ENCODE results near the gene TULP1. TPM values are rescaled to one million over a fixed set of nuclear protein-coding genes. Genes with fewer than 3 reads are reported as not detected.

The TULP1 gene
- total RNA-seq = not detected in 2 replicates

GRCh38 chr6:35512740-35513139 is at the start of gene TULP1:
Gene TULP1, minus strand, starts transcription at chr6:35512896. Its CDS starts 38 bp downstream, at chr6:35512858.

DNA sequence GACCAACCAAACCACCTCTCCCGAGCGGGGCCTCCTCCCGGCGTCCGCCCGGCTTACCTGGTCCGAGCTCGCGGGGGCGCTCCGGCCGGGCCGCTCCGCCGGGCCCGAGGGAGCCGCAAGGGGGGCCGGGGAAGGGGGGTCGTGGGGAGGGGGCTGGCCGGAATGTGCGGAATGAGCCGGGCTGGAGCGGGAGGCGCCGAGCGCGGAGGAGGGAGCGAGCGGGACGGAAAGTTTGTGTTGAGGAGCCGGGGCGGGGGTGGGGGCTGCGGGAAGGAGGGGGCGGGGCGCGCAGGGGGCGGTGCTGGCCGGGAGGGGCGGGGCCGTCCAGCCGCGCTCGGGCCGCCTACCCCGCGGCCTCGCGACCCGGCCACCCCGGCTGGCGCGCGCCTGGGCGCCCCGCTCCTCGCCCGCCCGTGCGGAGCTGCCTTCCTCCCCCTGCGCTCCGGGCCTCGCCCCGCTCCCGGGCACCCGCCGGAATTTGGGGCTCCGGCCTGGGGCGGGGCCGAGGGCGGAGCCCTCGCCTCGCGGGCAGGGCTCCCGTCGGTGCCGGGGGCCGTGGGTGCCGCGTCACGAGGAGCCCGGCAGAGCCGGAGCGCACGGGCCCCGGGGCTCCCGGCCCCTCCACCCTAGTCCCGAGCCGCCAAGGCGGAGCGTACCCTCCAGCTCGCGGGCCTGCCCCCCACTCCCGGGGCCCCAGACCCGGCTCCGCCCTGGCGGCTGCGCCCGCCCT is 15.7 kb downstream of the TULP1 start, which contains the start of gene TEAD3:
TSS of gene TEAD3 (minus strand) at position 239 of the 730 bp plus-strand sequence.

DNA sequence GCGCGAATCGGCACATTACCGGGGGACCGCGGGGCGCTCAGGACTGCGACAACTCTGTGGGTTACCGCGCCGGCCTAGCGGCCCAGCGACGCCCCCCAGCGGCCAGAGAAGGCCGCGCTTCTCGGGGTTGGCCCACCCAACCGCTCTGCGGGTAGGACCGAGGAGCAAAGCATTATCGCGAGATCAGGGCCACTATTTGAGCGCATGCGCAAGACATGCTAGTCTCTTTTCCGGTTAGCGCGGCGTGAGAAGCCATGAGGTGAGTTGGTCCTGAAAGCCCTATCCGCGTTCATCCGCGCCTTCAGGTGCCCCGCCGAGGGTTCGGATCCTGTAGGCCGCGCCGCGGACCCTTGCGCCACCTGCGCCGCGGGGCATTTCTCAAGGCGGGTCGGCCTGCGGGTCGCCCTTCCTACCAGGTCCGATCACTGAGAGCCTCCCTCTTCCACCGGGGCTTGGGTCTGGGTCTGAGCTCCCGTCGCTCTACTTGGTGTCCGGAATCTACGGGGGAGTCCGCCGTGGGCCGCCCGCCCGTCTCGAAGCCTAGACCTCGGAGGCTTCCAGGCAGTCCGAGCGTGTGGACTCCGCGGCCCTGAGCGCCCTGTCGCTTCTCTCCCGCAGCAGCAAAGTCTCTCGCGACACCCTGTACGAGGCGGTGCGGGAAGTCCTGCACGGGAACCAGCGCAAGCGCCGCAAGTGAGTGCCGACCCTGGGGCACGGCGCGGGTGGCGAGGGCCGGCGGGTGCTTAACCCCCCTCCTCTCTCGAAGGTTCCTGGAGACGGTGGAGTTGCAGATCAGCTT is 44.3 kb downstream of the TULP1 start, which contains the start of gene RPL10A:
TSS of gene RPL10A (plus strand) at position 221 of the 799 bp plus-strand sequence. CDS start at position 255, 34 bp downstream.

DNA sequence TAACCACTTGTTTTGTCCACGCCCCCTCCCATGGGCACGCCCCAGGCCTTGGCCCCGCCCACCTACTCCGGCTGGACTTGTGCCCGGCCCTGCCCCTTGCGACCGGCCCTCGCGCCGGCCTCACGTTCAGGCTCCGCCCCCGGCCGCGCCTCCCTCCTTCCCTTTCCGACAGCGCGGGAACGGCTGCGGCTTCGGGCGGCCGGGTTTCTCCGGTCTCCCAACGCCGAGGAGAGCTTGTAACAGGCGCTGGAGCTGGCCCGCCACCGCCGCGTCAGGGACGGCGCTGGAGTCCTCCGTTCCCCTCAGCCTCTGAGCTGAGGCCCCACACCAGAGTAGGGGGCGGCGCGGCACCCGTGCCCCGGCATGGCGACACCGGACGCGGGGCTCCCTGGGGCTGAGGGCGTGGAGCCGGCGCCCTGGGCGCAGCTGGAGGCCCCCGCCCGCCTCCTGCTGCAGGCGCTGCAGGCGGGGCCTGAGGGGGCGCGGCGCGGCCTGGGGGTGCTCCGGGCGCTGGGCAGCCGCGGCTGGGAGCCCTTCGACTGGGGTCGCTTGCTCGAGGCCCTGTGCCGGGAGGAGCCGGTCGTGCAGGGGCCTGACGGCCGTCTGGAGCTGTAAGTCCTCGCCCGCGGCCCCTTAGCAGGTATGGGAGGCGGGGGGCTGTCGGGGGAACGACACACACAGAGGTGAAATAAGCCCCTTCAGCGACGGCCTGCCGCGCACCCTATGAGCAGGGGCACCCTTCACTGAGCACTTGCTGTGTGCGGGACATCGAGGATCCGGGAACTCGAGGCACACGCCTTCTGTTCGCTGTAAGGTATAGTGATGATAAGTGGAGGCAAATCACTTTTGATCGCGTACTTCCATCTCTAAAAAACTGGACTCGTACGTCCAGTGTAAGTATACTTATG is 60.3 kb downstream of the TULP1 start, which contains the start of gene FANCE:
TSS of gene FANCE (plus strand) at position 156 of the 908 bp plus-strand sequence. CDS start at position 364, 208 bp downstream.

Other genes starting within 250 kb of the TULP1 start
- gene DEF6, start 215.1 kb downstream of the TULP1 start, total RNA-seq = 1.2 TPM in 2 replicates
- 8.0 and 16.5 TPM in 2 replicates for gene PPARD, start 170.3 kb downstream of the TULP1 start, total RNA-seq
- gene FANCE, start 60.6 kb downstream of the TULP1 start, total RNA-seq = 3.3 and 4.4 TPM in 2 replicates
- 1,232 and 1,523 TPM in 2 replicates for gene RPL10A, start 44.5 kb downstream of the TULP1 start, total RNA-seq
- 8.9 and 14.1 TPM in 2 replicates for gene TEAD3, start 15.8 kb downstream of the TULP1 start, total RNA-seq
- 1.8 and 8.9 TPM in 2 replicates for gene FKBP5, start 176.0 kb upstream of the TULP1 start, total RNA-seq
- 0.30 and 0.42 TPM in 2 replicates for gene ARMC12, start 224.1 kb upstream of the TULP1 start, total RNA-seq

Measured in smooth muscle cell of the umbilical artery (primary cell).